Breast epithelium (tissue), 4 donors: ENCODE results near the gene CLN6. TPM values are rescaled to one million over a fixed set of nuclear protein-coding genes. Genes with fewer than 3 reads are reported as not detected.
A peak's percentile ranks its signal among the peaks of the same experiment; 100 is the strongest.

Experiments
- DNase-seq, 2 donors: peaks; one replicate each; pipeline ENCODE4 v3.0.0-alpha.2; 2019; ENCODE audit warnings: low spot score in 2 of 2
- H3K27ac ChIP-seq, 2 donors: fragments of 200-600 bp; sonication (generic) in 1 of 2; one replicate each; pipeline ENCODE4 v1.5.1; 2016 to 2019; ENCODE audit warnings: mild to moderate bottlenecking in 1 of 2
- H3K27me3 ChIP-seq, 2 donors: fragments of 200-600 bp; sonication (generic) in 1 of 2; one replicate each; pipeline versions ENCODE4 v1.5.1 to v1.6.0; 2017 to 2019; ENCODE audit warnings: control low read depth in 1 of 2, mild to moderate bottlenecking in 1 of 2
- H3K36me3 ChIP-seq: fragments of 200-600 bp; one replicate; pipeline ENCODE4 v1.5.1; 2019
- H3K4me1 ChIP-seq, 2 donors: fragments of 200-600 bp; sonication (generic); one replicate each; pipeline ENCODE4 v1.5.1; 2016 to 2019; ENCODE audit warnings: control low read depth in 1 of 2
- H3K4me3 ChIP-seq, 3 donors: fragments of 200-600 bp; sonication (generic); 1 replicate in 2 of 3; 2 replicates in 1 of 3; pipeline ENCODE4 v1.5.1; 2016 to 2019; ENCODE audit warnings: mild to moderate bottlenecking in 3 of 3, moderate library complexity in 2 of 3
- H3K9me3 ChIP-seq, 2 donors: fragments of 200-600 bp; sonication (generic) in 1 of 2; one replicate each; pipeline ENCODE4 v1.5.1; 2016 to 2019; ENCODE audit warnings: control low read depth in 1 of 2
- CTCF ChIP-seq, 3 donors: fragments of 450-650 bp; IDR thresholded peaks; one replicate each; pipeline ENCODE4 v1.5.1; 2016 to 2017; ENCODE audit warnings: antibody characterized with exemption in 3 of 3, mild to moderate bottlenecking in 3 of 3, moderate library complexity in 3 of 3
- POLR2A ChIP-seq: fragments of 450-650 bp; IDR thresholded peaks from one replicate; pipeline ENCODE4 v1.6.1; 2016; ENCODE audit warnings: antibody characterized with exemption, mild to moderate bottlenecking, moderate library complexity
- POLR2AphosphoS5 ChIP-seq, 3 donors: sonication (generic); formaldehyde crosslinking; IDR thresholded peaks; one replicate each; pipeline ENCODE4 v1.6.1; 2017; ENCODE audit warnings: antibody characterized with exemption in 3 of 3
- intact Hi-C: fragments of 100-400 bp; cut with DNase I; formaldehyde crosslinking; loops from one replicate; pipeline ENCODE4 v1.15.1; 2023; ENCODE audit warnings: low total_unique reads
- total RNA-seq, 3 donors: library from RNA; depleted of rRNA; stranded (reverse); fragments of >200 nt; gene quantifications; one replicate each; pipeline ENCODE4 v1.1.0, GENCODE V29; 2016

Gene CLN6
- total RNA-seq, result 10 to 100 TPM; 16.5 to 23.1 (median 18.4) TPM

GRCh38 chr15:68229386-68230156 lies at the start of gene CLN6:
CLN6 (minus strand) TSS chr15:68229728; CDS start chr15:68229584, 144 bp downstream.
- intact Hi-C loops, result no loop called here
- Histone ChIP-seq H3K4me3 (peak within 1 kb of the TSS; percentile 67 to 89 (median 71)), H3K4me1 (peaks cover 5 to 9% of the 10 kb centered on the region in 2 donors), H3K9me3 (no peaks in the 10 kb centered on the region), H3K36me3 (no peaks in the 10 kb centered on the region), H3K27me3 (no peaks in the 10 kb centered on the region), H3K27ac (peak within 1 kb of the TSS; percentile 78 to 88)
- no peak for TF ChIP-seq POLR2A
- peak in 2 of 3 donors; percentile 14 to 41 for TF ChIP-seq POLR2AphosphoS5 (IDR thresholded peaks at IDR 0.05)
- peak; percentile 60 to 76 for DNase-seq

- Histone ChIP-seq H3K9me3 (no peaks in the 10 kb centered on the region), H3K27ac (peak overlapping the region; percentile 98 to 100), H3K4me3 (peak overlapping the region; percentile 70 to 92 (median 90)), H3K27me3 (no peaks in the 10 kb centered on the region), H3K4me1 (peaks cover 0 to 26% of the 10 kb centered on the region in 2 donors), H3K36me3 (no peaks in the 10 kb centered on the region)
- intact Hi-C loops, result no loop called here
- TF ChIP-seq POLR2AphosphoS5 (IDR thresholded peaks at IDR 0.05) (no peak), POLR2A (no peak), CTCF (IDR thresholded peaks at IDR 0.05) (no peak)
- DNase-seq, result no peak
Observed at GRCh38 chr15:68278595-68279405, 49.3 kb upstream of the CLN6 start.

GRCh38 chr15:68278345-68278594 lies 48.7 kb upstream of the CLN6 start:
- TF ChIP-seq POLR2AphosphoS5 (IDR thresholded peaks at IDR 0.05), result no peak
- no peak for TF ChIP-seq CTCF (IDR thresholded peaks at IDR 0.05)
- TF ChIP-seq POLR2A, result no peak
- Histone ChIP-seq H3K4me1 (peaks cover 3 to 28% of the 10 kb centered on the region in 2 donors), H3K27me3 (no peaks in the 10 kb centered on the region), H3K4me3 (peak overlapping the region; percentile 70 to 92 (median 90)), H3K27ac (peak overlapping the region; percentile 98 to 100), H3K9me3 (no peaks in the 10 kb centered on the region), H3K36me3 (no peaks in the 10 kb centered on the region)
- DNase-seq, result peak in 1 of 2 donors; percentile 63
- intact Hi-C loops, result no loop called here

- Histone ChIP-seq H3K4me1 (peaks cover 8 to 33% of the 10 kb centered on the region in 2 donors), H3K36me3 (no peaks in the 10 kb centered on the region), H3K27ac (peak within 1 kb of the TSS; percentile 98 to 100), H3K4me3 (peak within 1 kb of the TSS; percentile 70 to 92 (median 90)), H3K27me3 (no peaks in the 10 kb centered on the region), H3K9me3 (no peaks in the 10 kb centered on the region)
- peak; percentile 88 to 90 for DNase-seq
- intact Hi-C loops, result no loop called here
- TF ChIP-seq POLR2AphosphoS5 (IDR thresholded peaks at IDR 0.05), result peak; percentile 92 to 94 (median 93)
- TF ChIP-seq CTCF (IDR thresholded peaks at IDR 0.05), result peak in 1 of 3 donors; percentile 32
- peak; percentile 44 for TF ChIP-seq POLR2A
Observed at GRCh38 chr15:68277603-68278344, 48.2 kb upstream of the CLN6 start, which contains the start of gene FEM1B. FEM1B (plus strand) TSS chr15:68277745; CDS start chr15:68278418, 673 bp downstream.

GRCh38 chr15:68277131-68277602 lies 47.6 kb upstream of the CLN6 start:
- no peak for DNase-seq
- no peaks in the 10 kb centered on the region for H3K36me3 ChIP-seq
- TF ChIP-seq POLR2AphosphoS5 (IDR thresholded peaks at IDR 0.05) (no peak), POLR2A (peak; percentile 58)
- peak overlapping the region; percentile 98 to 100 for H3K27ac ChIP-seq
- peak overlapping the region; percentile 70 to 92 (median 90) for H3K4me3 ChIP-seq
- intact Hi-C loops, result no loop called here
- H3K4me1 ChIP-seq, result peaks cover 14 to 39% of the 10 kb centered on the region in 2 donors
- no peaks in the 10 kb centered on the region for H3K9me3 ChIP-seq
- H3K27me3 ChIP-seq, result no peaks in the 10 kb centered on the region
